Testis (tissue), 3 donors: ENCODE data around the gene ZSCAN30. TPM values are rescaled to one million over a fixed set of nuclear protein-coding genes. Genes with fewer than 3 reads are reported as not detected.

Source experiments
- DNase-seq: peaks from one replicate; pipeline ENCODE4 v3.0.0-alpha.2; 2019
- H3K27ac ChIP-seq, 2 donors: fragments of 200-600 bp; sonication (generic); one replicate each; pipeline ENCODE4 v1.5.1; 2019
- H3K27me3 ChIP-seq: fragments of 200-600 bp; sonication (generic); one replicate; pipeline ENCODE4 v1.5.1; 2019
- H3K36me3 ChIP-seq: fragments of 200-600 bp; sonication (generic); one replicate; pipeline ENCODE4 v1.5.1; 2017; ENCODE audit warnings: low read depth; ENCODE audit errors: missing control alignments
- H3K4me1 ChIP-seq: fragments of 200-600 bp; sonication (generic); one replicate; pipeline ENCODE4 v1.5.1; 2019
- H3K4me3 ChIP-seq, 2 donors: fragments of 200-600 bp; sonication (generic); one replicate each; pipeline ENCODE4 v1.5.1; 2017 to 2019
- H3K9me3 ChIP-seq: fragments of 200-600 bp; sonication (generic); one replicate; pipeline ENCODE4 v1.5.1; 2017
- POLR2A ChIP-seq: fragments of 450-650 bp; IDR thresholded peaks from one replicate; pipeline ENCODE4 v1.6.1; 2017; ENCODE audit warnings: antibody characterized with exemption, mild to moderate bottlenecking, moderate library complexity
- WGBS, 2 donors: methylation state at CpG; one replicate each; pipeline ENCODE4 v1.1.5; 2018; 5-methylcytosine and 5-hydroxymethylcytosine counted together
- intact Hi-C: fragments of 100-400 bp; cut with DNase I; formaldehyde crosslinking; loops from one replicate; pipeline ENCODE4 v1.15.1; 2023; ENCODE audit warnings: low total_unique reads
- polyA plus RNA-seq: library from polyadenylated mRNA; stranded (reverse); fragments of 350-450 nt; fragmentation: Illumina TruSeq; extraction: RNeasy Lipid Tissue Mini Kit (QIAGEN cat#74804); gene quantifications from one replicate; pipeline ENCODE4 v1.2.3, GENCODE V29; 2014; ENCODE audit warnings: low read depth, low replicate concordance; ENCODE audit not compliant: insufficient read depth
- total RNA-seq, 2 donors: library from RNA; depleted of rRNA; stranded (reverse); fragments of >200 nt; gene quantifications; one replicate each; pipeline ENCODE4 v1.2.3, GENCODE V29; 2016
- TF ChIP-seq, protein P1 (sequence below), 3 experiments: fragments of 450-650 bp in 2 of 3; fragments of 200-600 bp in 1 of 3; sonication (generic) in 1 of 3; IDR thresholded peaks; one replicate each; pipeline ENCODE4 v1.5.1; 2016 to 2019; ENCODE audit warnings: antibody characterized with exemption in 3 of 3, mild to moderate bottlenecking in 2 of 3, moderate library complexity in 1 of 3

Gene ZSCAN30
- total and polyA plus RNA-seq, 3 donors from 2014 or later: 15.9 to 31.5 (median 24.5) TPM

DNA sequence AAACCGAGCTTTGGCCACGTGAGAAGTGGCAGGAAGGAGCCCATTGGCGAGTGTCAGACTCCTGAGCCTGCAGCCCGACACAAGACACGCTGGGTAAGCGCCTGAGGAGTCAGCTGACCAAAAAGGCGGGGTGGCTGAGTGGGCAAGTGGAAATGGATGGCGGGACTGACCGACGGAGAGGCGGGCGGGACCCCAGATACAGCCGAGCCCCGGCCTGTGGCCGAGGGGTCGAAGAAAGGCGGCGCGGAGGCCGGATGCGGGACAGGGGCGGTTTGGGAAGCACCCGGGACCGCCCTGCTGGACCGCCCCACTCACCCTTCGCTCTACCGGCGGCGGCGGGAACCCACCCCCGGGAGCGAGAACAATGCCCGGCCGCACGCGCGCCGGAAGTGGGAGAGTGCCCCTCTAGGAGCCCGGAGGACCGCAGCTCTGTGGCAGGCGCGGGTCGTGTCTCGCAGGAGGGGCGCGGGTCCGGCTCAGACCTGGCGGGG, 22.8 kb downstream of the ZSCAN30 start:
- H3K36me3 ChIP-seq: no peaks in the 10 kb centered on the region
- peak; percentile 82 for DNase-seq
- H3K4me1 ChIP-seq: peaks cover 5% of the 10 kb centered on the region
- H3K4me3 ChIP-seq: peak overlapping the region; percentile 68 to 70
- WGBS, 2 donors: 1 to 2% methylated on average over 25 to 26 of the region's 48 CpGs
- intact Hi-C loops: no loop called here
- peak overlapping the region; percentile 21 to 79 for H3K27ac ChIP-seq
- H3K9me3 ChIP-seq: no peaks in the 10 kb centered on the region
- no peaks in the 10 kb centered on the region for H3K27me3 ChIP-seq
- TF ChIP-seq, protein P1, sequence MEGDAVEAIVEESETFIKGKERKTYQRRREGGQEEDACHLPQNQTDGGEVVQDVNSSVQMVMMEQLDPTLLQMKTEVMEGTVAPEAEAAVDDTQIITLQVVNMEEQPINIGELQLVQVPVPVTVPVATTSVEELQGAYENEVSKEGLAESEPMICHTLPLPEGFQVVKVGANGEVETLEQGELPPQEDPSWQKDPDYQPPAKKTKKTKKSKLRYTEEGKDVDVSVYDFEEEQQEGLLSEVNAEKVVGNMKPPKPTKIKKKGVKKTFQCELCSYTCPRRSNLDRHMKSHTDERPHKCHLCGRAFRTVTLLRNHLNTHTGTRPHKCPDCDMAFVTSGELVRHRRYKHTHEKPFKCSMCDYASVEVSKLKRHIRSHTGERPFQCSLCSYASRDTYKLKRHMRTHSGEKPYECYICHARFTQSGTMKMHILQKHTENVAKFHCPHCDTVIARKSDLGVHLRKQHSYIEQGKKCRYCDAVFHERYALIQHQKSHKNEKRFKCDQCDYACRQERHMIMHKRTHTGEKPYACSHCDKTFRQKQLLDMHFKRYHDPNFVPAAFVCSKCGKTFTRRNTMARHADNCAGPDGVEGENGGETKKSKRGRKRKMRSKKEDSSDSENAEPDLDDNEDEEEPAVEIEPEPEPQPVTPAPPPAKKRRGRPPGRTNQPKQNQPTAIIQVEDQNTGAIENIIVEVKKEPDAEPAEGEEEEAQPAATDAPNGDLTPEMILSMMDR (IDR thresholded peaks at IDR 0.05): no peak
- no peak for TF ChIP-seq POLR2A

DNA sequence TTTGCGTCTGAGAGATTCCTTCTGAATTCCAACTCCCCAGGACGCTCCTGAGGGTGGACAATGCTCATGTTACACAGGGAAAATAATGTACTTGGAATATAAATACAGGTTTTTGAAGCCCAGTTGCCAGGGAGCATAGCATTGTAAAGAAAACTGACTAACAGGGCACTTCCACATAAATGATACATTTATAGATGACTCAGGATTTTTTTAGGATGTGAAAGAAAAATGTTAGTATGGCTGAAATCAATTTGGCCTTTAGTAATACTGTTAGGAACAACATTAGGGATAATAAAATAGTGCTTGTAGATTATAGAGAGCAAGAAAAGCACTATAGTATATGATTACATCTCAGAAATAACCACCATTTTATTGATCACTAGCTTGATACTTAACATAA, 25.6 kb downstream of the ZSCAN30 start:
- Histone ChIP-seq H3K27ac (no peak overlapping the region), H3K9me3 (no peaks in the 10 kb centered on the region), H3K4me3 (no peak overlapping the region), H3K4me1 (peaks cover 5% of the 10 kb centered on the region), H3K36me3 (no peaks in the 10 kb centered on the region), H3K27me3 (no peaks in the 10 kb centered on the region)
- TF ChIP-seq, protein P1 (IDR thresholded peaks at IDR 0.05): no peak
- no peak for TF ChIP-seq POLR2A
- intact Hi-C loops: no loop called here
- DNase-seq: no peak
- WGBS, 2 donors: 73 to 86% methylated on average over 2 of the region's 2 CpGs

DNA sequence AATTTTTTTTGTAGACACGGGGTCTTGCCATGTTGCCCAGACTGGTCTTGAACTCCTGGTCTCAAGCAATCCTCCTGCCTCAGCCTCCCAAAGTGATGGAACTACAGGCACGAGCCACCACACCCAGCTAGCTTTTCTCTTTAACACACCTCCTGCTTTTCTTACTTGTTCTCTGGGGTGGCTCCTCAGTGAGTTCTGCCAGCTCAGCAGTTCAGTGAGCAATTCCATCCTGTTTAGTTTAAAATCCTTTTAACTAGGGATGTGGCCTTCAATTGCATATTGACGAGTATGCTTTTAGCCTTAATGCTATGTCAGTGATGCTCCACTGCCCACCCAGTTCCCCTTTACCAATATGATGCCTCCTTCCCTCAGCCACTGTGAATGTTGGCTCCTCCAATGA, 33.1 kb downstream of the ZSCAN30 start:
- TF ChIP-seq, protein P1 (IDR thresholded peaks at IDR 0.05): no peak
- no peak for TF ChIP-seq POLR2A
- H3K27ac ChIP-seq: no peak overlapping the region

DNA sequence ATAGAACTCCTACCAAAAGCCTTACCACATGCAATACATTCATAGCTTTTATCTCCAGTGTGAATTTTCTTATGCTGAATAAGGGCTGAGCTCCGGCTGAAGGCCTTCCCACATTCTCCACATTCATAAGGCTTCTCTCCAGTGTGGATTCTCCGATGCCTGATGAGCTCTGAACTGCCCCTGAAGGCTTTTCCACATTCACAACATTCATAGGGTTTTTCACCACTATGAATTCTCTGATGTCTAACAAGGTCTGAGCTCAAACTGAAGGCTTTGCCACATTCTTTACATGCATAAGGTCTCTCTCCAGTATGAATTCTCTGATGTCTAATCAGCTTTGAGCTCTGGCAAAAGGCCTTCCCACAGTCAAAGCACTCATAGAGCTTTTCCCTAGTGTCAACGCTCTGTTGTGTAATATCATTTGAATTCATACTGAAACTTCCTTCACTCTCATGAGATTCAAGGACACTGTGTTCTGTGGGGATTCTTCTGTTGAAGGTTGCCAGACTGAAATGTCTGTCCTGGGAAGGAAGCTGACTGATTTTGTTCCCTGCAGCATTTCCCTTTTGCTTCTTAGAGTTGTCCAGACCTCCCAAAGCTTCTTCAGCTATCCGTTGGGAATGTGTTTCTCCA, 36.3 kb downstream of the ZSCAN30 start:
- Histone ChIP-seq H3K4me1 (no peaks in the 10 kb centered on the region), H3K9me3 (no peaks in the 10 kb centered on the region), H3K36me3 (no peaks in the 10 kb centered on the region), H3K27me3 (no peaks in the 10 kb centered on the region), H3K27ac (no peak overlapping the region), H3K4me3 (no peak overlapping the region)
- no peak for DNase-seq
- TF ChIP-seq POLR2A: no peak
- TF ChIP-seq, protein P1 (IDR thresholded peaks at IDR 0.05): no peak
- WGBS, 2 donors: 82 to 91% methylated on average over 4 of the region's 4 CpGs
- intact Hi-C loops: loop anchor here (10.0 kb wide), 1 partner anchor 91 kb away; the partner anchor contains the start of gene ZNF24

More for the DNA sequence above, 33.1 kb downstream of the ZSCAN30 start:
- no peaks in the 10 kb centered on the region for H3K4me1 ChIP-seq
- H3K4me3 ChIP-seq: no peak overlapping the region
- no peak for DNase-seq
- H3K9me3 ChIP-seq: no peaks in the 10 kb centered on the region
- intact Hi-C loops: loop anchor here (10.0 kb wide), 1 partner anchor 88 kb away; the partner anchor contains the start of gene ZNF24
- H3K36me3 ChIP-seq: no peaks in the 10 kb centered on the region
- H3K27me3 ChIP-seq: no peaks in the 10 kb centered on the region
- 87 to 91% methylated on average over 3 of the region's 3 CpGs for WGBS, 2 donors

DNA sequence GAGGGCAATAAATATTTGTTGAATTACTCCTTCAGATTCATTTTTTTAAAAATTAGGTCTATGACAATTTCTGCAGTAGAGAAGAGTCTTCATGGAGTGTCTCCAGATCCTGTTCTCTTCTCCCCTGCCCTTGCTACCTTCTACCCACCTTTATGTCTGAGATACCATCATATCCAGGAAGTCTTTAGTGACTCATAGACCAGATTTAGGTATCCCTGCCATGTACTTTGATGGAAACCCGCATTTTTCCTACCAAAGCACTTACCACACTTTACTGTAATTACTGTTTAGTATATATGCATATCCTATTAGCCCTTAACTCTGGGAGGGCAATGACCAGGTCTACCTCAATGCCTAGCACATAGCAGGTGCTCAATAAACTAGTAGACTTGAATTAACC, 37.6 kb downstream of the ZSCAN30 start:
- WGBS, 2 donors: 86 to 100% methylated on average over 1 of the region's 1 CpG
- no peaks in the 10 kb centered on the region for H3K36me3 ChIP-seq
- H3K4me3 ChIP-seq: no peak overlapping the region

More for the DNA sequence above, 37.6 kb downstream of the ZSCAN30 start:
- TF ChIP-seq, protein P1 (IDR thresholded peaks at IDR 0.05): no peak
- no peak for TF ChIP-seq POLR2A
- intact Hi-C loops: loop anchor here (10.0 kb wide), 1 partner anchor 92 kb away; the partner anchor contains the start of gene ZNF24
- H3K27ac ChIP-seq: no peak overlapping the region
- no peaks in the 10 kb centered on the region for H3K27me3 ChIP-seq
- no peaks in the 10 kb centered on the region for H3K4me1 ChIP-seq
- H3K9me3 ChIP-seq: no peaks in the 10 kb centered on the region
- DNase-seq: no peak
